Midbrain (tissue), 1 donor: ENCODE results near the gene DYNLL1.
"Not testable (repeated sequence)": the region's sequence is repeated elsewhere in the genome, so short reads cannot be mapped to it uniquely, and the experiment has no call there.

Experiments used
- DNase-seq: peaks from one replicate; lab custom pipeline; 2025; lab: John Stamatoyannopoulos, UW

The DYNLL1 gene

GRCh38 chr12:120495731-120496412 is at the start of gene DYNLL1:
DYNLL1 (plus strand) TSS chr12:120496113; CDS start chr12:120496422, 309 bp downstream.
- DNase-seq: peak; percentile 95

- DNase-seq: not testable (repeated sequence)
Observed at GRCh38 chr12:120446844-120447178, 49.1 kb upstream of the DYNLL1 start.

- no peak for DNase-seq
Observed at GRCh38 chr12:120447992-120448391, 47.9 kb upstream of the DYNLL1 start.

DNA sequence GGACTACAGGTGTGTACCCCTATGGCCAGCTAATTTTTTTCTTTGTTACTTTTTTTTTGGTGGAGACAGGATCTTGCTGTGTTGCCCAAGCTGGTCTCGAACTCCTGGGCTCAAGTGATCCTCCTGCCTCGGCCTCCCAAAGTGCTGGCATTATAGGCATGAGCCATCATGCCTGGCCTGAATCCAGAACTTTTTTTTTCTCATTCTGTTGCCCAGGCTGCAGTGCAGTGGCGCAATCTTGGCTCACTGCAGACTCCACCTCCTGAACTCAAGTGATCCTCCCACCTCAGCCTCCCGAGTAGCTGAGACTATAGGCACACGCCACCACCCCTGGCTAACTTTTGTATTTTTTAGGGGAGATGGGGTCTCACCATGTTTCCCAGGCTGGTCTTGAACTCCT is 43.4 kb upstream of the DYNLL1 start:
- DNase-seq: not testable (repeated sequence)

DNA sequence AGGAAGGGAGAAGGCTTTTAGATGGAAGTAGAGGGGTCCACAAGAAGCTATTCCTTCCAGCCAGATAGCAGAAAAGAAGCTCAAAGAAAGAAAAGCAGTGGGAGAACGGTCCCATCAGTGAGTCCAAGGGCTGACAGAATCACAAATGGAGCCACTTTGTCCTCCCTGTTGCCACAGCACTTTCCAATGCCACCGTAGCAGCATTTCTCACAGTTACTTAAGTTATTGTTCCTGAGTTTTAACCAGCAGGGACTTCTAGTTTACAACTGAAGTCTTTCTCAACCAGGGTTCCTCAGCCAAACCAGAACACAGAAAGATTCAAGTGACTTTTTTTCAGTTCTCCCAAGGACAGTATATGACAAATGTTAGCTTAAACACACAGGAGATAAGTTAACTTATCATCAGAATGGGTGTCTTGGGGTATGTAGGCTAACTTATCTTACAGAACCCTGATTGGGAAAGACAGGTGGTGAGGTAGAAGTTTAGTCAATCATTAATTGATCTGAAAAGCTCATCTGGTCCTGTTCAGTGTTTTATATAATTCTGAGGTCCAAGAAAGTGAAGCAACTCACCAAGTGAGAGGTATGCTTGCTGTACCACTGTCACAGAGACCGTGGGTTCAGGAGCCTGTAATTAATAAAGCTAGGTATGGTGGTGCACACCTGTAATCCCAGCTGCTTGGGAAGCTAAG is 42.7 kb upstream of the DYNLL1 start:
- DNase-seq: no peak

GRCh38 chr12:120453977-120454376 is 41.9 kb upstream of the DYNLL1 start:
- DNase-seq: no peak

DNA sequence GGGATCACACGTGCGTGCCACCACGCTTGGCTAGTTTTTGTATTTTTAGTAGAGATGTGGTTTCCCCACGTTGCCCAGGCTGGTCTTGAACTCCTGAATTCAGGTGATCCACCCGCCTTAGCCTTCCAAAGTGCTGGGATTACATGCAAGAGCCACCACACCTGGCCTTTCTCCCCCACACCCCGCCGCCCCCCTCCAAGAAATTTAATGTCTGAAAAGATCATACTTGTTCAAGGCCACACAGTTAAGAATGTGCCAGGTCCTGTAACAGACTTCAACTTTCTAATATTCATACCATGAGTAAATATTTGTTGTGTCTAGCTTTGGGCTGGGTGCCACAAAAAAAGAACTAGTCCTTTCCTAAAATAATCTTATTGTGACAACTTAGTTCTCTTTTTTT is 40.6 kb upstream of the DYNLL1 start:
- no peak for DNase-seq

DNA sequence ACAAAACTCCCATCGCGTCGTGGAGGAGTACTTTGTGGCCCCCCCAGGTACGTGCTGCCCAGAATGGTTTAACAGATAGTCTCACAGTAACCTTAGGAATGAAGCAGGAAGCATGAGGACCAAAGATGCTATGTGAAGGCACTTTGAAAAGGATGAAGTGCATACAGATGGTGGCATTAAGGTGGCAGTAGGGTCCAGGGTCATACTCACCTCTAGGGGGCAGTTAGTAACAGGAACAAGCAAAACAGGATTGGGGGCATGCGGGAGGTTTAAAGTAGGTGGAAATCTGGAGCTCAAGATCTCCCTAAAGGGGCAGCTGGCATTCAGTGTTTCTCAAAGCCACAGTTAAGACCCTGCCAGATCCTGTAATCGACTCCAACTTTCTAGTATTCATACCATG is 38.8 kb upstream of the DYNLL1 start:
- no peak for DNase-seq

- no peak for DNase-seq
Observed at GRCh38 chr12:120460157-120460556, 35.8 kb upstream of the DYNLL1 start.

DNA sequence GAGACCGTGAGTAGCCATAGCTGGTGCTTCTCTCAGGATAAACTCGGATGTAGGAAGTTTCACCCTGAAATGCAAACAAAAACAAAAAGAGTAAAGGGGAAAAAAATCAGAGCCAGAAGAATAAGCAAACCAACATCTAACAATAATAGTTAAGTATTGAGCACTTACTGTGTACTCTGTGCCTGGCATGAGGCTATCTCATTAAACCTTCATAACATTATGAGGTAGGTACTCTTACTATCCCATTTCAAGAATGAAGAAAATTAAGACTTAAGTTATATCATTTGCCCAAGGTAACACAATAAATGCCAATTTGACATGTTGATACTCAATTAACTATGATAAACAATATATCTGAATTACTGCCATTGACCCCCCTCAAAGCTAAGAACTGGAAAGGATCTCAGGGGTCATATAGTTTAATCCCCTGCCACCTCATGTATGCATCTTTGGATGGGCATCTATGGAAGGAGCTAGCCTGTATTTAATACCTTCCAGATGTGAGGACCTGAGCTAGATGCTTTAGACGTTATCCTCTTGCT is 33.7 kb upstream of the DYNLL1 start:
- DNase-seq: no peak

DNA sequence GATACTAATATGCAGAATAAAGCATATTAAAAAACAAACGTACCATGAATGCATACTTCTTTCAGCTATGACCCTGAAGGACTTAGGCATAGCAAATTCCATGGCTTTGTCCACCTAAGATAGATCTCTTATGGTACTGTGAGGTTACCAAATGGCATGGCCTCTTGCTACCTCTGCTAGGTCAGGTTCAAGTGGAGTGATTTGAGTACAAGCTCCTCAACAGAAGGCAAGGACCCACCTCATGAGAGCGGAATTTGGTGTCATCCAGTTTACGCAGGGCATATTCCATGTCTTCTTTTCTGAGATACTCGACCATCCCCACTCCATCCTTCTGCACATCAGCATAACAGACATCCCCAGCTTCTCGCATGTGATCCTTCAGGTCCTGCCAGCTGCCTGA is 32.2 kb upstream of the DYNLL1 start:
- no peak for DNase-seq

DNA sequence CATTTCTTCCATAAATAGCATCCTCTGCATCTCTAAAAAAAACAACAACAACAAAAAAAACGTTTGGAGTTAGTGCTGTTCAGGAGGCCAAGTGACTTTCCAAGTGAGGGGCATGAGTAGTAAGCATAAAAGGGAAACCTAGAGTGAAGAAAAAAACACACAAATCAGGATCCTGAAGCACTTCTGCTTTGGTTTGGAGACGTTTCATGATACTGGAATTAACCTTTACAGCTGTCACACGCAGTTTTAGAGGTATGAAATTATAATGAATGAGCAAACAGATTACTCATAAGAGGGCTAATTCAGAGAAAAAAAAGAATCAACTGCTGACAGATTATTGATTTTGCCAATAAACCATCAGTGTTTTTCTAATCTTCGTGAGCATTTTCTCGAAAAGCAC is 30.2 kb upstream of the DYNLL1 start:
- DNase-seq: no peak

DNA sequence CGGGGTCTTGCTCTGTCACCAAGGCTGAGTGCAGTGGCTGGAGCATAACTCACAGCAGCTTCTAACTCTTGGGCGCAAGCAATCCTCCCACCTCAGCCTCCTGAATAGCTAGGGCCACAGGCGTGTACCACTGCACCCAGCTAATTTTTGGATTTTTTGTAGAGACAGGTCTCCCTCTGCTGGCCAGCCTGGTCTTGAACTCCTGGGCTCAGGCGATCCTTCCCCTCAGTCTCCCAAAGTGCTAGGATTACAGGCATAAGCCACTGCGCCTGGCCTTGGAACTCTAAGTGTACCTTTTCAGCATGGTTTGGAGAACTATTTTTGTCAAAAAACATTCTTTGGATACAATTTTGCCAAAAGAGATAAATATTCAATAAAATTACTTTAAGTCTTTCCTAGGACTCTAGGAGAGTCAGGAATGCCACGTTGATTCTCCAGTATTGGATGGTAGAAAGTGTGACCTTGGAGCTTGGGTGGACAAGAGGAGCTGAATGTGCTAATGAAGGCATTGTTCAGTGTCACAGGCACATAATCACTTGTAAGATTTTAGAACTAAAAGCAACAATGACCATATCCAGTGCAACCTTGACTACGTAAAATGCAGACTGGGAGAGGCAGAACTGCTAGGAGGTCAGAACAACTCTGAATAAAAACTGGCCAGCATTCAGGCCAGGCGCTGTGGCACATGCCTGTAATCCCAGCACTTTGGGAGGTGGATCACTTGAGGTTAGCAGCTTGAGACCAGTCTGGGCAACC is 29.2 kb upstream of the DYNLL1 start:
- peak; percentile 7 for DNase-seq

DNA sequence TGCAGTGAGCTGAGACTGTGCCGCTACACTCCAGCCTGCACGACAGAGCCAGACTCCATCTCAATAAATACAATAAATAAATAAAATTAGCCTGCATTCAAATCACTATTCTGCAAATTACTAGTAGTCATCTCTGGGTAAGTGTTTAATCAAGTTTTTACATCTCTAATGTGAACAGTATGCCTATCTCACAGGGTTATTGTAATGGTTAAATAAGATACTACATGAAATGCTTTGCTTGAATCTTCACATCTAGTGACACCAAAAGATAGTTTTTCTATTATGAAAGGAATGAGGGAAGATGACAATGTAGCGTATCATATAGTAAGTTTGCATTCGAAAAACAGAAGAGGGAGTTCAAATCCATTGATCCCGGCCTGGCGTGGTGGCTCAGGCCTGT is 28.5 kb upstream of the DYNLL1 start:
- DNase-seq: no peak

GRCh38 chr12:120468325-120468820 is 27.5 kb upstream of the DYNLL1 start:
- DNase-seq: no peak

DNA sequence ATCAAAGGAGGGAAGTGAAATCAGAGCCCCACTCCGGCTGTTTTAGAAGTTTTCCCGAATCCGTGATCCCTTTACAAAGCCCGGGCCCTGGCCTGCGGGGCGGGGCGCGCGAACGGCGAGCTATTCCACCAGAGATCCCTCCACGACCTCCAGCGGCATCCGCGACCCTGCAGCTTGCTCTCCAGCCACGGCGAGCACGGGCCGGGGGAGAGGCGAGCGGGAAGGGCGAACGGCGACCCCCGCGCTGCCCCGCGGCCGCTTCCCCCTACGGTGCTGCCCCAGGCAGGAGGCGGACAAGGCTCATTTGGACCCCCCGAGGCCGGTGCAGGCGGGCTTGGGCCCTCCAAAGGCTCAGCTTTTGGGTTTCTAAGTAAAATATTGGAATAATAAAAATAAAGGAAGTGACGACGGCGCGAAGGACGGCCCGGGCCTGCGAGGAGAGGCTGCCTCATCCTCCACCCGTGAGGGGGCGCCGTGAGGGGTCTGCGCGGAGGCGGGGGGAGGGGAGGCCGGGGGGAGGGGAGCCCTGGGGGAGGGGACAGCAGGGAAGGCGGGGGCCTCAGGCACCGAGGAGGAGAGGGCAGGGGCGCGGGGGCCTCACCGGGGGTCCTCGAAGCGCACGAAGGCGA is 27.0 kb upstream of the DYNLL1 start:
- peak; percentile 57 for DNase-seq

DNA sequence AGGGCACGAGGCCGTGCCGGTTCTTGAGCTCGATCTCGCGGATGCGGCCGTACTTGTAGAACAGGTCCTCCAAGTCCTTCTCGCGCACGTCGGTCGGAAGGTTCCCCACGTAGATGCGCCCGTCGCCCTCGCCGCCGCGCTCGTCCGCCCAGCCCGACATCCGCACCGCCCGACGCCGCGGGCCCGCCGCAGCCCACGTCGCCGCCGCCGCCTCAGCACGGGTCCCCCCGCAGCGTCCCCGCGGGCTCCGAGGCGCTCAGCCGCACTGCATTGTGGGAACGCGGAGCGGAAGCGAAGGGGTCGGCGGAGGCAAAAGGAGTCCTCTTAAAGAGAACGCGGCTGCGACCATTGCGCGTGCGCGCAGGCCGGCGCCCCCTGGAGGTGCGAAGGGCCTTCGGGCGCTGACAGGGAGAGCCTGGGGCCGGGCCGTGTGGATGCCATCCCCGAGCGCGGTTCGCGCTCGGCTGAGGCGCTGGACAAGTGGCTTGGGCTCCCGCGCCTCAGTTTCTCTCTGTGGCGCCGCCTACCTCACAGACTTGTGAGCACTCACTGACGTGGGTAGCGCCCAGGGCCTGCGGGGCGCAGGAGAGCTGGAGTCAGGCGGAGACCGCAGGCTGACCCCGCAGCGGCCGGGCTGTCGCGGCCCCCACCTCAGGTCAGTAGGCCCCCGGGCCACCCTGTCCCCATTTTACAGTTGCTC is 26.3 kb upstream of the DYNLL1 start, which contains the start of gene SRSF9:
SRSF9 (minus strand) TSS at position 299 of the 700 bp plus-strand sequence; CDS start at position 160, 139 bp downstream.
- peak; percentile 97 for DNase-seq

DNA sequence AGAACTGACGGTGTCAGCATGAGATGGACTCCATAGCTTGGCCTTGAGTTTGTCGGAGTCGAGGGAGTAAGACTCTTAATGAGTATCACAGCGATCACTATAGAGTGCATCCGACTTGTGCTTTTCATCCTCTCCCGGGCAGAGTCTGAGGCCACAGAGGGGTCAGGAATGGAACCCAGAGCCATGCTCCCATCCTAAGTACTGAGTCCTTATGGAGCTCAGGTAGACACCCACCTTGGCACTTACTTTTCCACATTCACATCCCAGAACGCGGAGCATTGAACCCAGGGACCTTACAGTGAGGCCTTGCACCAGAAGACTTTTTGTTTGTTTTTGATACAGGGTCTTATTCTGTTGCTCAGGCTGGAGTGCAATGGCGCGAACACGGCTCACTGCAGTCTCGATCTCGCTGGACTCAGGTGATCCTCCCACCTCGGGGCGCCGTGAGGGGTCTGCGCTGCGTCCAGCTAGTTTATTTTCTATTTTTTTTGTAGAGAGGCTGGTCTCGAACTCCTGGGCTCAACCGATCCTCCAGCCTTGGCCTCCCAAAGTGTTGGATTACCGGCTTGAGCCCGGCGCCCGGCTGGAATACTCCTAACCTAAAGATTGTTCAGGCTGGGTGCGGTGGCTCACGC is 25.6 kb upstream of the DYNLL1 start:
- DNase-seq: no peak

DNA sequence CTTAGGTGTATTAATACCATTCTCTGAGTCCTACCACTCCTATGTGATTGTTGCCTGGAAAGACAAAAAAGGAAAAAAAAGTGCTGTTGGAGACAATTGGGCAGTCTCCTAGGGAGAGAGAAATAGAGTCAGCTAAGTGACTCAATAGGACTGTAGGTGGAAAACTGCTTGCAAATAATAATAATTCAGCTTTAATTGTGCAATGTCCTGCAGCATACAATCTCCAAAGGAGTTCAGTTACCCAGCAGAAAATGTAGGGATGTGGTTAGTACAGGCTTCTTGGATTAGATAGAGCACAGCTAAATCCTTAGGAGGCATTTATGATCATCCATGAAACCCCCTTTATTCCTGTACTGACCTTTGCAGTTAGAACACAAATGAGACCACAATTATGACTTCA is 23.4 kb upstream of the DYNLL1 start:
- DNase-seq: no peak

DNA sequence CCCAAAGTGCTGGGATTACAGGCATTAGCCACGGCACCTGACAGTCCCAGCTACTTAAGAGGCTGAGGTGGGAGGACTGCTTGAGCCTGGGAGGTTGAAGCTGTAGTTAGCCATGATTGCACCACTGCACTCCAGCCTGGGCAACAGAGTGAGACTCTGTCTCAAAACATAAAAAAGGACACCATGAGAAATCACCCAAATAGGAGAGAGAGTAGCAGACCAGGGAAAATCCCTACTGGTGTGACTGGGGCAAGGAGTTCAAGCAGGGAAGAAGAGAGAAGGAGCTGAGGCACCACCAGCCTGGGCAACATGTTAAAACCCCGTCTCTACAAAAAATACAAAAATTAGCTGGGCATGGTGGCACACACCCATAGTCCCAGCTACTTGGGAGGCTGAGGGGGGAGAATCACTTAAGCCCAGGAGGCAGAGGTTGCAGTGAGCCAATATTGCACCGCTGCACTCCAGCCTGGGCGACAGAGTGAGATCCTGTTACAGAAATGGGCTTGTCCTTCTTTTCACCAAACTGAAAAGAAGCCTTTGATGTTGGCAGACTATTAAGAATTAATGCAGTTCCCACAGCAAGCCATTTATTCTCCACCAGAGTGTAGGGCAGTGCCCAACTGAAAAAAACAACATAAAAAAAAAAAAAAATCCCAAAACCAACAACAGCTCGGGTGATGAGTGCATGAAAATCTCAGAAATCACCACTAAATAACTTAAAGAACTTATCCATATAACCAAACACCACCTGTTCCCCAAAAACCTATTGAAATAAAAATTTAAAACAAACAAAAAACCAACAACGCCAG is 21.9 kb upstream of the DYNLL1 start:
- DNase-seq: no peak
